ENCODE data around the gene GPHA2. TPM values are rescaled to one million over a fixed set of nuclear protein-coding genes. Genes with fewer than 3 reads are reported as not detected.

Gene GPHA2
- total RNA-seq, 1 donor from 2014 or later: not detected

DNA sequence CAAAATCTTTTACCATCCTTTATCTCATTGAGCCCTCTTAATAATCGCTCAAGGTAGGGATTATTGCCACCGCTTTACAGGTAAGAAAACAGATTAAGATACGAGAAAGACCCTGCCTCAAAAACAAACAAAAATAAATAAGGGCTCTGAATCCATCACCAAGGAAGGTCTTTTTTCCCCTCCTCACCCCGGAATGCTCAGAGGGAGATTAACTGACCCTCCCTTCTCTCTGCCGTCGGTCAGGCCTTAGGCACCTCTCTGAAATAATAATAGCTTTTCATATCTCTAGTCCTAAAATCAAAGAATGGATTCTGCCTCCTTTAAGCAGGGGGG, 18.1 kb downstream of the GPHA2 start:
- DNase-seq (ENCODE audit: low read depth): no peak
- H3K4me3 ChIP-seq (ENCODE audit: low read depth, low read length): peak overlapping the region; percentile 97
- TF ChIP-seq, protein P1, sequence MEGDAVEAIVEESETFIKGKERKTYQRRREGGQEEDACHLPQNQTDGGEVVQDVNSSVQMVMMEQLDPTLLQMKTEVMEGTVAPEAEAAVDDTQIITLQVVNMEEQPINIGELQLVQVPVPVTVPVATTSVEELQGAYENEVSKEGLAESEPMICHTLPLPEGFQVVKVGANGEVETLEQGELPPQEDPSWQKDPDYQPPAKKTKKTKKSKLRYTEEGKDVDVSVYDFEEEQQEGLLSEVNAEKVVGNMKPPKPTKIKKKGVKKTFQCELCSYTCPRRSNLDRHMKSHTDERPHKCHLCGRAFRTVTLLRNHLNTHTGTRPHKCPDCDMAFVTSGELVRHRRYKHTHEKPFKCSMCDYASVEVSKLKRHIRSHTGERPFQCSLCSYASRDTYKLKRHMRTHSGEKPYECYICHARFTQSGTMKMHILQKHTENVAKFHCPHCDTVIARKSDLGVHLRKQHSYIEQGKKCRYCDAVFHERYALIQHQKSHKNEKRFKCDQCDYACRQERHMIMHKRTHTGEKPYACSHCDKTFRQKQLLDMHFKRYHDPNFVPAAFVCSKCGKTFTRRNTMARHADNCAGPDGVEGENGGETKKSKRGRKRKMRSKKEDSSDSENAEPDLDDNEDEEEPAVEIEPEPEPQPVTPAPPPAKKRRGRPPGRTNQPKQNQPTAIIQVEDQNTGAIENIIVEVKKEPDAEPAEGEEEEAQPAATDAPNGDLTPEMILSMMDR (conservative IDR thresholded peaks at IDR 0.05; ENCODE audit: low read depth, low read length): no peak

DNA sequence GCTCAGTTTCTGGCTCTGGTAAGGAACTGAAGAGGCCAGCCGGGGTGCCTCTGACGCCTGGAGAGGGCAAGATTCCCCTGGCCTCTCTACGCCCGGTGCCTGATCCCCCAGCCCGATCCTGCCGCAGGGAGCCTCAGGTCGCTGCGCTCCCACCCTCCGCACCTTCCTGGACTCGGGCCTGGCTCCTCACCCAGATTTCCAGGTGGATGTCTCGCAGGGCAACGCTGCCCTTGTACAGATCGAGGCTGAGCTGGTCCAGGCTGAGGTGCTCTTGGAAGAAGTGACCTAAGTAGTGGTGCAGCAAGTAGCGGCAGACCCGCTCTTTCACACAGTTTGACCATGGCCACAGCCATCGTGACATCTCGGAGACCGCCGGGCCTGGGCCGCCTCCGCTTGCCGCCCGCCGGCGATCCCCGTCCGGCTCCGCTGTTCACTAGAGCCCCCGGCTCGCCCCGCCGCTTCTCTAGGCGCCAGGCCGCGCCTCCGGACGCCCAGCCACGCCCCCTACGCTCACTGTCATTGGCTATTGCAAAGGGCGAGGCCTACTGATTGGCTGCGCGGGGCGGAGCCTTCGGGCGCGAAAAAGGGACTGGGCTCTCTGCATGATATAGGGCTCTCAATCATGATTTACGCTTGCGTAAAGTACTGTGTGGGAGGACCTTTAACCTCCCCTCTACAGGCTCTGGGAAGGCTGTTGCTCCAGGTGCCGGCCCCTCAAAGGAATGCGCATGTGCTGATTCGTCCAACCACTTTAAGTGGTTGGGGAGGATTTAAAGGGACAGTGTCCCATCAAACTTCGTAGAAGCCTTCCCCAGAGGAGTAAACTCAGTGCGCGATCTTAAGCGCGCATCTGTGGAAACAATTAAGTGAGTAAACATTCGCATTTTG, 18.7 kb downstream of the GPHA2 start, which contains the start of gene ATG2A:
Gene ATG2A, minus strand, starts transcription at position 435 of the 888 bp plus-strand sequence. Its CDS starts 74 bp downstream, at position 361.
- H3K4me3 ChIP-seq (ENCODE audit: low read depth, low read length): peak within 1 kb of the TSS; percentile 97
- peak; percentile 98 for DNase-seq (ENCODE audit: low read depth)
- TF ChIP-seq, protein P1 (conservative IDR thresholded peaks at IDR 0.05; ENCODE audit: low read depth, low read length): no peak

DNA sequence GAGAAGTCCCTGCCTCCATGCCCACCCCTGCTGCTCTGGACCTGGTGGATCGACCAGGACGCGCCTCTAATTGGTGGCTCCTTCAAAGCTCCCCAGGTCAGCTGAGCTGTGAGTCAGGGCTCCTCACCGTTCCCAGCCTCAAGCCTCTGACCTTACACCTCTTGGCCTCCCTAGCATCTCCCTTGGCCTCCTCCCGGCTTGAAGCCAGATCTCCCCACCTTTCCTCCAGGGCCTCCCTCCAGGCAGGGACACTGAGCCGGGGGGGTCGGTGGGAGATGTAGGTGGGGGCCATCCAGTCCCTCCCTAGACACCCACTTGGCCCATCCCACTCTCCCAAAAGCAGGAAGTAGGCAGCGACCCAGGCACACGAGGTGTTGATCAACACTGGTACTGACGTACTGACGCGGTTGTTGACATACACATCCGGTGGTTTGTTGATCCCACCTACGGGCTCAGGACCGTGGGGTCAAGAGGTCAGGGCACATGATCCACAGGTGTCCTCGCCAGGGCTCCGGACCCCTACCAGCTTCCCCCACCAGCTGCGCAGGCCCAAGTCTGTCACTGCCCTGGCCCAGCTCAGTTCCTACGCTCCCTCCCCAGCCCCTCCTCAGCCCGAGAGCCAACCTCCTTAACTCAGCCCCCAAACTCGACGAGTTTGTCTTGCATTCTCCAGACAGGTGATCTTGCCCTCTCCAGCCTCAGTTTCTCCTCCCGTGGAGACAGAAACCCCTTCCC, 19.5 kb downstream of the GPHA2 start:
- TF ChIP-seq, protein P1 (conservative IDR thresholded peaks at IDR 0.05; ENCODE audit: low read depth, low read length): no peak
- peak overlapping the region; percentile 97 for H3K4me3 ChIP-seq (ENCODE audit: low read depth, low read length)
- no peak for DNase-seq (ENCODE audit: low read depth)

DNA sequence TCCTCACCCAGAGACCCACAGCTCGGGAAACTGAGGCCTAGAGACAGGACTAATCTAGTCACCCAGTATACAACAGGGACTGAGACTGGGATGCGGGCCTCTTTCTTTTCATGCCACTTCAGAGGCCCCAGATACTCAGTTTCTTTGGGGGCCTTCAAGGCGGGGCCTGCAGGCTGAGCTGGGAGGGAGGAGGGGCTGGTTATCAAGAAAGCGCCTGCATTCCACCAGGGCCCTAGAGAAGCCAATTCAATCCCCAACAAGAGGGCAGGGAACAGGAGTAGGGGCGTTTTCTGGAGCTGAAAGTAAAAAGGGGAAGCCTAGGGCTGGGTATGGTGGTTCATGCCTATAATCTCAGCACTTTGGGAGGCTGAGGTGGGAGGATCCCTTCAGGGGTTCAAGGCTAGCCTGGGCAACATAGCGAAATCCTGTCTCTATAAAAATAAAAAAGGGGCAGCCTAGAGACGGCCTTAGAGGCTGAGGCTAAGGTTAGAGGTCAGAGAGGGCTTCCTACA, 20.3 kb downstream of the GPHA2 start:
- DNase-seq (ENCODE audit: low read depth): no peak
- TF ChIP-seq, protein P1 (conservative IDR thresholded peaks at IDR 0.05; ENCODE audit: low read depth, low read length): no peak
- H3K4me3 ChIP-seq (ENCODE audit: low read depth, low read length): peak overlapping the region; percentile 97

DNA sequence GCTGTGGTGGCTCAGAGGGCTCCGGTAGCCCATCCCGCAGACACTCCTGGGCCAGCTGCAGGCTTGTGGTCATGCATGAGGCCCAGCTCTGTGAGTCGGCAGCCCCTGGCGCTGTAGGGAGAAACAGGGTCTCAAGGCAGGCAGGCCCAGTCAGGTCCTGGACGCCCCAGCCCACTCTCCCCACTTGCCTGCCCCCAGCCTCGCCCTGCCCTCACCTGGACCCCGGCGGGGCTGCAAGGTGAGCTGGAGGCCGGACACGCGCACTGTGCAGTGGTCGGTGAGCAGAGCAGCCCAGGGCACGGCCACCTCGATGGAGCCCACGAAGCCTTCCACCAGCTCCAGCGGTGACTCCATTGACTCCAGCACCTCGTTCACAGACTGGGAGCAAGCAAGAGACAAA, 21.6 kb downstream of the GPHA2 start:
- TF ChIP-seq, protein P1 (conservative IDR thresholded peaks at IDR 0.05; ENCODE audit: low read depth, low read length): no peak
- H3K4me3 ChIP-seq (ENCODE audit: low read depth, low read length): no peak overlapping the region
- no peak for DNase-seq (ENCODE audit: low read depth)

GRCh38 chr11:64913171-64913727, 22.4 kb downstream of the GPHA2 start:
- TF ChIP-seq, protein P1 (conservative IDR thresholded peaks at IDR 0.05; ENCODE audit: low read depth, low read length): no peak

More at GRCh38 chr11:64913171-64913727, 22.4 kb downstream of the GPHA2 start:
- no peak for DNase-seq (ENCODE audit: low read depth)
- H3K4me3 ChIP-seq (ENCODE audit: low read depth, low read length): no peak overlapping the region
